Neural cell (in vitro differentiated cells): ENCODE data around the gene LRRC14B.

Experiments used
- EP300 ChIP-seq: fragments of 450-650 bp; conservative IDR thresholded peaks from 2 replicates; pipeline ENCODE4 v1.6.1; 2014; ENCODE audit warnings: antibody characterized with exemption, mild to moderate bottlenecking, moderate library complexity; ENCODE audit not compliant: poor library complexity, severe bottlenecking
- EZH2 ChIP-seq: fragments of 200-600, 300-800 bp; shearing (Covaris generic), sonication (generic); IDR thresholded peaks from 2 replicates; pipeline ENCODE4 v1.6.1; 2014; ENCODE audit warnings: antibody characterized with exemption, low read length, borderline replicate concordance, mild to moderate bottlenecking; ENCODE audit not compliant: insufficient read depth, poor library complexity, severe bottlenecking
- POLR2AphosphoS5 ChIP-seq: IDR thresholded peaks from 2 replicates; pipeline ENCODE4 v1.6.1; 2012
- RAD21 ChIP-seq: fragments of 450-650 bp; conservative IDR thresholded peaks from 2 replicates; pipeline ENCODE4 v1.6.1; 2014; ENCODE audit warnings: antibody characterized with exemption, mild to moderate bottlenecking, moderate library complexity
- TF ChIP-seq, protein P1 (sequence below): fragments of 450-650 bp; IDR thresholded peaks from 2 replicates; pipeline ENCODE4 v1.5.1; 2014; ENCODE audit warnings: antibody characterized with exemption, mild to moderate bottlenecking, moderate library complexity; ENCODE audit not compliant: poor library complexity, severe bottlenecking
- TF ChIP-seq, protein P2 (sequence below): IDR thresholded peaks from 2 replicates; pipeline ENCODE4 v1.6.1; 2012; ENCODE audit warnings: borderline replicate concordance

DNA sequence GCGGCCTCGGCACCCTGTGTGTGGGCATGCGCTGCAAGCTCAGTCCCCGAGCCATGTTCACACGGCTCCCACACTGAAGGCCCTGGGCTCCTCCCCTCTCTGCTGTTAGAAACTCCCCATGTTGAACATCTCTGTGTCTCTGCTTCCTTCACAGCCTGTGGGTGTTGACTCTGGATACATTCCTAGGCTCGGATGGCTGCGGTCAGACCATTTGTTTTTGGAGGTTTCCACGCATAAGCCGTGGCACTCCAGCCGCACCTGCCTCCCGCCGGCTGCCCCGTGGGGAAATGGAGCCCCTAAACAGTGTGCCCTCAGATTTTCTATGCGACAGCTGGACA lies 31.2 kb upstream of the LRRC14B start:
- TF ChIP-seq, protein P1, sequence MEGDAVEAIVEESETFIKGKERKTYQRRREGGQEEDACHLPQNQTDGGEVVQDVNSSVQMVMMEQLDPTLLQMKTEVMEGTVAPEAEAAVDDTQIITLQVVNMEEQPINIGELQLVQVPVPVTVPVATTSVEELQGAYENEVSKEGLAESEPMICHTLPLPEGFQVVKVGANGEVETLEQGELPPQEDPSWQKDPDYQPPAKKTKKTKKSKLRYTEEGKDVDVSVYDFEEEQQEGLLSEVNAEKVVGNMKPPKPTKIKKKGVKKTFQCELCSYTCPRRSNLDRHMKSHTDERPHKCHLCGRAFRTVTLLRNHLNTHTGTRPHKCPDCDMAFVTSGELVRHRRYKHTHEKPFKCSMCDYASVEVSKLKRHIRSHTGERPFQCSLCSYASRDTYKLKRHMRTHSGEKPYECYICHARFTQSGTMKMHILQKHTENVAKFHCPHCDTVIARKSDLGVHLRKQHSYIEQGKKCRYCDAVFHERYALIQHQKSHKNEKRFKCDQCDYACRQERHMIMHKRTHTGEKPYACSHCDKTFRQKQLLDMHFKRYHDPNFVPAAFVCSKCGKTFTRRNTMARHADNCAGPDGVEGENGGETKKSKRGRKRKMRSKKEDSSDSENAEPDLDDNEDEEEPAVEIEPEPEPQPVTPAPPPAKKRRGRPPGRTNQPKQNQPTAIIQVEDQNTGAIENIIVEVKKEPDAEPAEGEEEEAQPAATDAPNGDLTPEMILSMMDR = no peak
- TF ChIP-seq EP300 (no peak), POLR2AphosphoS5 (no peak), RAD21 (no peak), EZH2 (no peak)
- TF ChIP-seq, protein P2, sequence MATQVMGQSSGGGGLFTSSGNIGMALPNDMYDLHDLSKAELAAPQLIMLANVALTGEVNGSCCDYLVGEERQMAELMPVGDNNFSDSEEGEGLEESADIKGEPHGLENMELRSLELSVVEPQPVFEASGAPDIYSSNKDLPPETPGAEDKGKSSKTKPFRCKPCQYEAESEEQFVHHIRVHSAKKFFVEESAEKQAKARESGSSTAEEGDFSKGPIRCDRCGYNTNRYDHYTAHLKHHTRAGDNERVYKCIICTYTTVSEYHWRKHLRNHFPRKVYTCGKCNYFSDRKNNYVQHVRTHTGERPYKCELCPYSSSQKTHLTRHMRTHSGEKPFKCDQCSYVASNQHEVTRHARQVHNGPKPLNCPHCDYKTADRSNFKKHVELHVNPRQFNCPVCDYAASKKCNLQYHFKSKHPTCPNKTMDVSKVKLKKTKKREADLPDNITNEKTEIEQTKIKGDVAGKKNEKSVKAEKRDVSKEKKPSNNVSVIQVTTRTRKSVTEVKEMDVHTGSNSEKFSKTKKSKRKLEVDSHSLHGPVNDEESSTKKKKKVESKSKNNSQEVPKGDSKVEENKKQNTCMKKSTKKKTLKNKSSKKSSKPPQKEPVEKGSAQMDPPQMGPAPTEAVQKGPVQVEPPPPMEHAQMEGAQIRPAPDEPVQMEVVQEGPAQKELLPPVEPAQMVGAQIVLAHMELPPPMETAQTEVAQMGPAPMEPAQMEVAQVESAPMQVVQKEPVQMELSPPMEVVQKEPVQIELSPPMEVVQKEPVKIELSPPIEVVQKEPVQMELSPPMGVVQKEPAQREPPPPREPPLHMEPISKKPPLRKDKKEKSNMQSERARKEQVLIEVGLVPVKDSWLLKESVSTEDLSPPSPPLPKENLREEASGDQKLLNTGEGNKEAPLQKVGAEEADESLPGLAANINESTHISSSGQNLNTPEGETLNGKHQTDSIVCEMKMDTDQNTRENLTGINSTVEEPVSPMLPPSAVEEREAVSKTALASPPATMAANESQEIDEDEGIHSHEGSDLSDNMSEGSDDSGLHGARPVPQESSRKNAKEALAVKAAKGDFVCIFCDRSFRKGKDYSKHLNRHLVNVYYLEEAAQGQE = no peak
